HEK293 (cell line): ENCODE results near the gene MTARC2.

Source experiments
- CTCF ChIA-PET: fragments of 350-600 bp; formaldehyde crosslinking; extraction: SDS; loops from one replicate; lab custom pipeline; 2021; ENCODE audit warnings: antibody characterized with exemption; lab: Yijun Ruan, JAX
- POLR2A ChIA-PET: fragments of 300-600 bp; formaldehyde crosslinking; extraction: SDS; loops from one replicate; lab custom pipeline; 2020; ENCODE audit warnings: antibody characterized with exemption, inconsistent platforms; lab: Yijun Ruan, JAX
- H3K27ac ChIP-seq: fragments of 200-500 bp; sonication (Bioruptor generic); 2 replicates; pipeline ENCODE4 v1.5.1; 2014; ENCODE audit warnings: low read depth, low read length, control low read depth, inconsistent platforms; ENCODE audit errors: extremely low read depth
- H3K36me3 ChIP-seq, 2 experiments: fragments of 200-500 bp in 1 of 2; sonication (Bioruptor generic) in 1 of 2; 1 replicate in 1 of 2; 2 replicates in 1 of 2; pipeline ENCODE4 v1.5.1; 2014 to 2017; ENCODE audit warnings: inconsistent platforms in 2 of 2, low read length in 2 of 2; ENCODE audit not compliant: control insufficient read depth in 2 of 2, insufficient read depth in 1 of 2
- H3K4me1 ChIP-seq: fragments of 200-500 bp; sonication (Bioruptor generic); 2 replicates; pipeline ENCODE4 v1.5.1; 2014; ENCODE audit warnings: mild to moderate bottlenecking, low read length, inconsistent platforms; ENCODE audit not compliant: control insufficient read depth, insufficient read depth
- H3K4me3 ChIP-seq: 2 replicates; pipeline ENCODE4 v1.5.1; 2011; ENCODE audit warnings: low read depth, mild to moderate bottlenecking, control low read depth, low read length, moderate library complexity
- H3K9me3 ChIP-seq: fragments of 200-500 bp; sonication (Bioruptor generic); 2 replicates; pipeline ENCODE4 v1.5.1; 2014; ENCODE audit warnings: low read depth, low read length, inconsistent platforms; ENCODE audit not compliant: control insufficient read depth, insufficient read depth
- KLF1 ChIP-seq: fragments of 450-650 bp; formaldehyde crosslinking; IDR thresholded peaks from 2 replicates; pipeline ENCODE4 v1.5.1; 2016; ENCODE audit warnings: missing biosample characterization, missing genetic modification characterization
- PRDM1 ChIP-seq: fragments of 450-650 bp; formaldehyde crosslinking; IDR thresholded peaks from 2 replicates; pipeline ENCODE4; 2016; ENCODE audit warnings: missing biosample characterization, missing genetic modification characterization
- ZFP69B ChIP-seq: fragments of 450-650 bp; formaldehyde crosslinking; IDR thresholded peaks from 2 replicates; pipeline ENCODE4 v1.5.1; 2016; ENCODE audit warnings: missing biosample characterization, missing genetic modification characterization
- ZNF140 ChIP-seq: fragments of 450-650 bp; formaldehyde crosslinking; IDR thresholded peaks from 2 replicates; pipeline ENCODE4 v1.5.1; 2016; ENCODE audit warnings: missing biosample characterization, missing genetic modification characterization
- ZNF155 ChIP-seq: fragments of 450-650 bp; formaldehyde crosslinking; IDR thresholded peaks from 2 replicates; pipeline ENCODE4 v1.5.1; 2016; ENCODE audit warnings: missing biosample characterization, missing genetic modification characterization
- ZNF184 ChIP-seq: fragments of 450-650 bp; IDR thresholded peaks from 2 replicates; pipeline ENCODE4 v1.5.1; 2018; ENCODE audit warnings: missing biosample characterization, mild to moderate bottlenecking, missing genetic modification characterization
- ZNF19 ChIP-seq: fragments of 450-650 bp; formaldehyde crosslinking; IDR thresholded peaks from 2 replicates; pipeline ENCODE4; 2016; ENCODE audit warnings: missing biosample characterization, missing genetic modification characterization, low read depth
- ZNF202 ChIP-seq: fragments of 450-650 bp; formaldehyde crosslinking; IDR thresholded peaks from 2 replicates; pipeline ENCODE4 v1.5.1; 2016; ENCODE audit warnings: missing biosample characterization, missing genetic modification characterization, borderline replicate concordance
- ZNF266 ChIP-seq: fragments of 450-650 bp; formaldehyde crosslinking; IDR thresholded peaks from 2 replicates; pipeline ENCODE4 v1.5.1; 2016; ENCODE audit warnings: missing biosample characterization, missing genetic modification characterization, low read depth
- ZNF324 ChIP-seq: fragments of 450-650 bp; formaldehyde crosslinking; IDR thresholded peaks from 2 replicates; pipeline ENCODE4 v1.5.1; 2016; ENCODE audit warnings: missing biosample characterization, missing genetic modification characterization
- ZNF404 ChIP-seq: fragments of 450-650 bp; formaldehyde crosslinking; IDR thresholded peaks from 2 replicates; pipeline ENCODE4 v1.5.1; 2017; ENCODE audit warnings: missing biosample characterization, missing genetic modification characterization
- ZNF416 ChIP-seq: fragments of 450-650 bp; formaldehyde crosslinking; IDR thresholded peaks from 2 replicates; pipeline ENCODE4 v1.5.1; 2016; ENCODE audit warnings: missing biosample characterization, missing genetic modification characterization
- ZNF624 ChIP-seq: fragments of 450-650 bp; formaldehyde crosslinking; IDR thresholded peaks from 2 replicates; pipeline ENCODE4 v1.5.1; 2017; ENCODE audit warnings: missing biosample characterization, missing genetic modification characterization
- ZNF629 ChIP-seq: fragments of 450-650 bp; formaldehyde crosslinking; IDR thresholded peaks from 2 replicates; pipeline ENCODE4 v1.5.1; 2017; ENCODE audit warnings: missing biosample characterization, missing genetic modification characterization
- ZNF777 ChIP-seq: fragments of 450-650 bp; formaldehyde crosslinking; IDR thresholded peaks from 2 replicates; pipeline ENCODE4 v1.5.1; 2017; ENCODE audit warnings: missing biosample characterization, missing genetic modification characterization, borderline replicate concordance
- ZNF843 ChIP-seq: fragments of 450-650 bp; formaldehyde crosslinking; IDR thresholded peaks from 2 replicates; pipeline ENCODE4 v1.5.1; 2016; ENCODE audit warnings: missing biosample characterization, missing genetic modification characterization
- TF ChIP-seq, protein P1 (sequence below): fragments of 450-650 bp; formaldehyde crosslinking; IDR thresholded peaks from 2 replicates; pipeline ENCODE4 v1.5.1; 2016; ENCODE audit warnings: missing biosample characterization, missing genetic modification characterization
- TF ChIP-seq, protein P2 (sequence below): fragments of 450-650 bp; formaldehyde crosslinking; IDR thresholded peaks from 2 replicates; pipeline ENCODE4 v1.5.1; 2016; ENCODE audit warnings: missing biosample characterization, missing genetic modification characterization
- TF ChIP-seq, protein P3 (sequence below): fragments of 450-650 bp; formaldehyde crosslinking; IDR thresholded peaks from 2 replicates; pipeline ENCODE4 v1.5.1; 2017; ENCODE audit warnings: missing biosample characterization, missing genetic modification characterization
- TF ChIP-seq, protein P4 (sequence below): fragments of 450-650 bp; formaldehyde crosslinking; IDR thresholded peaks from 2 replicates; pipeline ENCODE4 v1.5.1; 2016; ENCODE audit warnings: missing biosample characterization, missing genetic modification characterization
- TF ChIP-seq, protein P5 (sequence below): fragments of 450-650 bp; formaldehyde crosslinking; IDR thresholded peaks from 2 replicates; pipeline ENCODE4 v1.5.1; 2016; ENCODE audit warnings: missing biosample characterization, missing genetic modification characterization

MTARC2 gene

DNA sequence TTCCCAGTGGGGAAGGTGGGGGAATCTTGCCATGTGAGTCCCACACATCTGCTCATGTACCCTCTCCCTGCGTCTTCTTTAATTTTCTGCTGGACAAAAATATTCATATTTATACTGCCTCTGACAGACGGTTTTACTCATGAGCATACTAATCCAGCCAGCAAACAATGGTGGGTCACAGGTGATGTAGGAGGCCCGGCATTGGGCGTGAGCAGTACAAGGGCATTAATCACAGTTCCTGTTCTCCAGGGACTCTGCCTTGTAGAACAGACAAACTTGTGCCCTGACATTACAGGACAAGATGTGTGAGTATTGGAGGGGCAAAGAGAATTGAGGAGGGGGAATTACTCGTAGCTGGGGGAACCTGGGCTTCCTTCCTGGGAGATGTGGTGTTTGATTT, 63.6 kb downstream of the MTARC2 start:
- Histone ChIP-seq H3K4me3 (no peak overlapping the region), H3K27ac (no peak overlapping the region), H3K4me1 (no peaks in the 10 kb centered on the region), H3K36me3 (peaks cover 0 to 49% of the 10 kb centered on the region in 2 experiments; a peak in 1 of 3 replicates), H3K9me3 (no peaks in the 10 kb centered on the region)
- POLR2A ChIA-PET = no interaction called here
- CTCF ChIA-PET = interaction anchor here (0.7 to 3.0 kb wide), 7 partner anchors 33 to 464 kb away, joined by 3 to 20 read pairs (median 5); no protein-coding TSS in a partner anchor
- TF ChIP-seq ZNF19 (tag by site-specific recombination) = no peak
- TF ChIP-seq ZNF155 (tag by site-specific recombination) = no peak
- TF ChIP-seq ZNF266 (tag by site-specific recombination) = no peak
- no peak for TF ChIP-seq PRDM1
- TF ChIP-seq, protein P1, sequence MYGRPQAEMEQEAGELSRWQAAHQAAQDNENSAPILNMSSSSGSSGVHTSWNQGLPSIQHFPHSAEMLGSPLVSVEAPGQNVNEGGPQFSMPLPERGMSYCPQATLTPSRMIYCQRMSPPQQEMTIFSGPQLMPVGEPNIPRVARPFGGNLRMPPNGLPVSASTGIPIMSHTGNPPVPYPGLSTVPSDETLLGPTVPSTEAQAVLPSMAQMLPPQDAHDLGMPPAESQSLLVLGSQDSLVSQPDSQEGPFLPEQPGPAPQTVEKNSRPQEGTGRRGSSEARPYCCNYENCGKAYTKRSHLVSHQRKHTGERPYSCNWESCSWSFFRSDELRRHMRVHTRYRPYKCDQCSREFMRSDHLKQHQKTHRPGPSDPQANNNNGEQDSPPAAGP (tag by site-specific recombination) = no peak
- TF ChIP-seq, protein P2, sequence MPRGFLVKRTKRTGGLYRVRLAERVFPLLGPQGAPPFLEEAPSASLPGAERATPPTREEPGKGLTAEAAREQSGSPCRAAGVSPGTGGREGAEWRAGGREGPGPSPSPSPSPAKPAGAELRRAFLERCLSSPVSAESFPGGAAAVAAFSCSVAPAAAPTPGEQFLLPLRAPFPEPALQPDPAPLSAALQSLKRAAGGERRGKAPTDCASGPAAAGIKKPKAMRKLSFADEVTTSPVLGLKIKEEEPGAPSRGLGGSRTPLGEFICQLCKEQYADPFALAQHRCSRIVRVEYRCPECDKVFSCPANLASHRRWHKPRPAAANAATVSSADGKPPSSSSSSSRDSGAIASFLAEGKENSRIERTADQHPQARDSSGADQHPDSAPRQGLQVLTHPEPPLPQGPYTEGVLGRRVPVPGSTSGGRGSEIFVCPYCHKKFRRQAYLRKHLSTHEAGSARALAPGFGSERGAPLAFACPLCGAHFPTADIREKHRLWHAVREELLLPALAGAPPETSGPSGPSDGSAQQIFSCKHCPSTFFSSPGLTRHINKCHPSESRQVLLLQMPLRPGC = no peak
- TF ChIP-seq, protein P3, sequence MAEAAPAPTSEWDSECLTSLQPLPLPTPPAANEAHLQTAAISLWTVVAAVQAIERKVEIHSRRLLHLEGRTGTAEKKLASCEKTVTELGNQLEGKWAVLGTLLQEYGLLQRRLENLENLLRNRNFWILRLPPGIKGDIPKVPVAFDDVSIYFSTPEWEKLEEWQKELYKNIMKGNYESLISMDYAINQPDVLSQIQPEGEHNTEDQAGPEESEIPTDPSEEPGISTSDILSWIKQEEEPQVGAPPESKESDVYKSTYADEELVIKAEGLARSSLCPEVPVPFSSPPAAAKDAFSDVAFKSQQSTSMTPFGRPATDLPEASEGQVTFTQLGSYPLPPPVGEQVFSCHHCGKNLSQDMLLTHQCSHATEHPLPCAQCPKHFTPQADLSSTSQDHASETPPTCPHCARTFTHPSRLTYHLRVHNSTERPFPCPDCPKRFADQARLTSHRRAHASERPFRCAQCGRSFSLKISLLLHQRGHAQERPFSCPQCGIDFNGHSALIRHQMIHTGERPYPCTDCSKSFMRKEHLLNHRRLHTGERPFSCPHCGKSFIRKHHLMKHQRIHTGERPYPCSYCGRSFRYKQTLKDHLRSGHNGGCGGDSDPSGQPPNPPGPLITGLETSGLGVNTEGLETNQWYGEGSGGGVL (tag by site-specific recombination) = no peak
- TF ChIP-seq ZNF404 (tag by site-specific recombination) = no peak
- no peak for TF ChIP-seq ZNF624
- no peak for TF ChIP-seq ZNF140 (tag by site-specific recombination)
- TF ChIP-seq ZFP69B (tag by site-specific recombination) = no peak
- no peak for TF ChIP-seq ZNF202 (tag by site-specific recombination)
- no peak for TF ChIP-seq ZNF843 (tag by site-specific recombination)
- TF ChIP-seq, protein P4, sequence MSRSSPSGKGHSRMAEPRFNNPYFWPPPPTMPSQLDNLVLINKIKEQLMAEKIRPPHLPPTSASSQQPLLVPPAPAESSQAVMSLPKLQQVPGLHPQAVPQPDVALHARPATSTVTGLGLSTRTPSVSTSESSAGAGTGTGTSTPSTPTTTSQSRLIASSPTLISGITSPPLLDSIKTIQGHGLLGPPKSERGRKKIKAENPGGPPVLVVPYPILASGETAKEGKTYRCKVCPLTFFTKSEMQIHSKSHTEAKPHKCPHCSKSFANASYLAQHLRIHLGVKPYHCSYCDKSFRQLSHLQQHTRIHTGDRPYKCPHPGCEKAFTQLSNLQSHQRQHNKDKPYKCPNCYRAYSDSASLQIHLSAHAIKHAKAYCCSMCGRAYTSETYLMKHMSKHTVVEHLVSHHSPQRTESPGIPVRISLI (tag by site-specific recombination) = no peak
- TF ChIP-seq ZNF629 = no peak

DNA sequence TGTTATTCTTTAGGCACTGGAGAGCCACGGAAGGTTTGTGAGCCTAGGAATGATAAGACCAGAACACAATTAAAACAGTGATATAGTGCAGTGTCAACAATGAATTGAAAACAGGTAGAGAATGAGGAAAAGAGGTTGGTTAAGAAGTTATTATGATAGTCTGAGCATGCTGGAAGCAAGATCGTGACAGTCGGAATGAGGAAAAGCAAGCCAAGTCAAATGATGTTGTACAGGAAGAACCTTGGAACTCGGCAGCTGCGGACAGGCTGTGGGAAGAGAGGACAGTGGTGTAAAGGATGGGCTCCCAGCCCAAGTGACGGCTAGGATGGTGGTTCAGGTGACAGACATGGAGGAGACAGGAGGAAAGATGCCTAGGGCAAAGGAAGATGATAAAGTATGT, 64.2 kb downstream of the MTARC2 start:
- Histone ChIP-seq H3K27ac (no peak overlapping the region), H3K4me3 (no peak overlapping the region), H3K9me3 (no peaks in the 10 kb centered on the region), H3K36me3 (peaks cover 0 to 48% of the 10 kb centered on the region in 2 experiments; a peak in 1 of 3 replicates), H3K4me1 (no peaks in the 10 kb centered on the region)
- ChIA-PET CTCF (interaction anchor here (0.6 to 2.2 kb wide), 6 partner anchors 17 to 1924 kb away, joined by 3 to 5 read pairs (median 3); no protein-coding TSS in a partner anchor), POLR2A (no interaction called here)
- TF ChIP-seq ZNF777 (tag by site-specific recombination) = no peak
- no peak for TF ChIP-seq ZNF416 (tag by site-specific recombination)
- TF ChIP-seq, protein P5, sequence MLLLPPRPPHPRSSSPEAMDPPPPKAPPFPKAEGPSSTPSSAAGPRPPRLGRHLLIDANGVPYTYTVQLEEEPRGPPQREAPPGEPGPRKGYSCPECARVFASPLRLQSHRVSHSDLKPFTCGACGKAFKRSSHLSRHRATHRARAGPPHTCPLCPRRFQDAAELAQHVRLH (tag by site-specific recombination) = no peak
- no peak for TF ChIP-seq KLF1
- no peak for TF ChIP-seq ZNF324 (tag by site-specific recombination)
- TF ChIP-seq ZNF184 (tag by site-specific recombination) = no peak
- TF ChIP-seq, all 188 proteins: peak for 0
